BJ (cell line): ENCODE results near the gene GPC6. TPM values are rescaled to one million over a fixed set of nuclear protein-coding genes. Genes with fewer than 3 reads are reported as not detected.

Source experiments
- CTCF ChIA-PET: fragments of 350-600 bp; formaldehyde crosslinking; extraction: SDS; loops from one replicate; lab custom pipeline; 2021; ENCODE audit warnings: antibody characterized with exemption, inconsistent platforms; lab: Yijun Ruan, JAX
- POLR2A ChIA-PET: fragments of 300-600 bp; sonication (Branson Sonifier 250); formaldehyde crosslinking; extraction: SDS; loops from one replicate; lab custom pipeline; 2021; ENCODE audit warnings: antibody characterized with exemption; lab: Charles Lee
- DNase-seq: peaks from one replicate; pipeline ENCODE4 v3.0.0-alpha.2; 2011; ENCODE audit warnings: low read depth
- H3K27me3 ChIP-seq: 2 replicates; pipeline ENCODE4 v1.6.0; 2011; ENCODE audit warnings: low read length; ENCODE audit not compliant: control insufficient read depth, insufficient read depth
- H3K36me3 ChIP-seq: 2 replicates; pipeline ENCODE4 v1.5.1; 2011; ENCODE audit warnings: low read length; ENCODE audit not compliant: control insufficient read depth, insufficient read depth
- H3K4me3 ChIP-seq: 2 replicates; pipeline ENCODE4 v1.5.1; 2011; ENCODE audit warnings: low read depth, mild to moderate bottlenecking, control low read depth, low read length
- CTCF ChIP-seq: IDR thresholded peaks from 2 replicates; pipeline ENCODE4 v1.5.1; 2011; ENCODE audit warnings: low read depth, mild to moderate bottlenecking, control low read depth, inconsistent platforms, low read length, moderate library complexity; ENCODE audit not compliant: insufficient read depth
- polyA plus RNA-seq: library from polyadenylated mRNA; depleted of rRNA; stranded (reverse); fragments of >200 nt; gene quantifications from 2 replicates; pipeline ENCODE4 v1.2.3, GENCODE V29; 2011

The GPC6 gene
- polyA plus RNA-seq, 1 experiment, result 23.0 TPM

DNA sequence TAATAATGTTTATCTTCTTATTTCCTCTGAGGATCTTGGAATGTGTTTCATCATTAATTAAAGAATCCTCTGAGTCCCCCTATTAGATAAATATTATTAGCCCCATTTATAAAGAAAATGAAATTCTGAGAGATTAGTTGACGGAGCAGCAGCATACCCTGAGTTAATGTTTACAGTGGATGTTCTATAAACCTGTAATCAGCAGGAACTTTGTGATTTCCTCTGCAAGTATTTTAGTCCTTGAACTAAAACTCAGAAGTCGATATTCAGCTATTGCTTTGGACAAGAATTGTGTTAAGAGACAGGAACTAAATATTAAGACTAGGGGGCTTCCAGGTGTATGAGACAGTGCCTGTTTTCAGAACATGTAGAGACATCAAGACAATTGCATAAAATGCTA is 1009.5 kb downstream of the GPC6 start:
- no peak for DNase-seq
- no peak for TF ChIP-seq CTCF
- no peak overlapping the region for H3K4me3 ChIP-seq
- POLR2A ChIA-PET, result no interaction called here
- H3K27me3 ChIP-seq, result no peaks in the 10 kb centered on the region
- no peaks in the 10 kb centered on the region for H3K36me3 ChIP-seq
- CTCF ChIA-PET, result interaction anchor here (1.2 to 1.4 kb wide), 2 partner anchors 10 to 11 kb away, joined by 3 to 4 read pairs; no protein-coding TSS in a partner anchor

- no peaks in the 10 kb centered on the region for H3K27me3 ChIP-seq
- no peaks in the 10 kb centered on the region for H3K36me3 ChIP-seq
- ChIA-PET CTCF (interaction anchor here (1.2 to 1.4 kb wide), 2 partner anchors 11 to 12 kb away, joined by 3 to 4 read pairs; no protein-coding TSS in a partner anchor), POLR2A (no interaction called here)
- no peak for DNase-seq
- TF ChIP-seq CTCF, result no peak
- no peak overlapping the region for H3K4me3 ChIP-seq
These were observed 1010.3 kb downstream of the GPC6 start for GRCh38 chr13:94236872-94237271.

GRCh38 chr13:94239135-94239534 is 1012.5 kb downstream of the GPC6 start:
- no peak for TF ChIP-seq CTCF
- H3K4me3 ChIP-seq, result no peak overlapping the region
- peak; percentile 37 for DNase-seq
- ChIA-PET CTCF (no interaction called here), POLR2A (no interaction called here)
- no peaks in the 10 kb centered on the region for H3K36me3 ChIP-seq
- no peaks in the 10 kb centered on the region for H3K27me3 ChIP-seq

DNA sequence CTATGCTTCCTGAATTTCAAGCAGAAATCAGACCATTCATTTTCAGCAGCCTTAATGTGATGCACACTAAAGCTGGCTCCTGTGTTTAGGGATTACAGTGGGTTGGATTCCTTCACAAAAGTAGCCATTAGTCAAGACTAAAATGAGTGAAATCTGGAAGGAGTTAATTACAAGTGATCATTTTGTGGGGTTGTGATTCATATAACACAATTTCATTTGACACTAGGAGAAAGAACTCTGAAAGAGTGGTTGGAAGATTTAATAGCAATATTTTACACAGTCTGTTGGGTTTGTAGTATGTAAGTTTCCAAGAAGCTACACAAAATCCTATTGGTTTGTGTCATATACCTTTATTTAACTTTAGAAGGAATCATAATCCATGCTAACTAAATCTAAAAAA is 1015.9 kb downstream of the GPC6 start:
- DNase-seq, result no peak
- ChIA-PET CTCF (interaction anchor here (1.0 to 1.1 kb wide), 2 partner anchors 13 to 119 kb away, joined by 3 read pairs; no protein-coding TSS in a partner anchor), POLR2A (no interaction called here)
- no peak for TF ChIP-seq CTCF
- no peaks in the 10 kb centered on the region for H3K27me3 ChIP-seq
- H3K4me3 ChIP-seq, result no peak overlapping the region
- H3K36me3 ChIP-seq, result no peaks in the 10 kb centered on the region

DNA sequence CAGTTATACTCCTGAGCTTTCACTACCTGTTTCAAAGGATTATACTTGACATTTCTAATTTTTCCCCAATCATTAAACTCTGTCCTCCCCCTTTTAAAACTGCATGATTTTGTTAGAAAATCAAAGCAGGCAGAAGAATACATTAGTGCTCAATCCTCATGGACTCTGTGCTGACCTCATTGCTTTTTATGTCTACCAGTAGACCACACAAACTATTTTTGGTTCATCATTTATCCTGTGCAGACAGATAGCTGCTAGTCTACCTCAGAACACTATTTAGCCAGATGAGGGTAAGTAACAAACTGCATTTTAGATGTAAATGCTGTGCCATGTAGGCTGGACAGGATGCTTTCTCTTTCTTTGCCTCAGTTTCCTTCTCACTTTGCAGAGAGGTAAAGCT is 1016.9 kb downstream of the GPC6 start:
- Histone ChIP-seq H3K4me3 (no peak overlapping the region), H3K27me3 (no peaks in the 10 kb centered on the region), H3K36me3 (no peaks in the 10 kb centered on the region)
- no peak for TF ChIP-seq CTCF
- CTCF ChIA-PET, result interaction anchor here (1.1 kb wide), 1 partner anchor 118 kb away, joined by 3 read pairs; no protein-coding TSS in a partner anchor
- DNase-seq, result no peak
- POLR2A ChIA-PET, result no interaction called here
